Measurements from ENCODE around the gene DISP1.

Gene DISP1, protein sequence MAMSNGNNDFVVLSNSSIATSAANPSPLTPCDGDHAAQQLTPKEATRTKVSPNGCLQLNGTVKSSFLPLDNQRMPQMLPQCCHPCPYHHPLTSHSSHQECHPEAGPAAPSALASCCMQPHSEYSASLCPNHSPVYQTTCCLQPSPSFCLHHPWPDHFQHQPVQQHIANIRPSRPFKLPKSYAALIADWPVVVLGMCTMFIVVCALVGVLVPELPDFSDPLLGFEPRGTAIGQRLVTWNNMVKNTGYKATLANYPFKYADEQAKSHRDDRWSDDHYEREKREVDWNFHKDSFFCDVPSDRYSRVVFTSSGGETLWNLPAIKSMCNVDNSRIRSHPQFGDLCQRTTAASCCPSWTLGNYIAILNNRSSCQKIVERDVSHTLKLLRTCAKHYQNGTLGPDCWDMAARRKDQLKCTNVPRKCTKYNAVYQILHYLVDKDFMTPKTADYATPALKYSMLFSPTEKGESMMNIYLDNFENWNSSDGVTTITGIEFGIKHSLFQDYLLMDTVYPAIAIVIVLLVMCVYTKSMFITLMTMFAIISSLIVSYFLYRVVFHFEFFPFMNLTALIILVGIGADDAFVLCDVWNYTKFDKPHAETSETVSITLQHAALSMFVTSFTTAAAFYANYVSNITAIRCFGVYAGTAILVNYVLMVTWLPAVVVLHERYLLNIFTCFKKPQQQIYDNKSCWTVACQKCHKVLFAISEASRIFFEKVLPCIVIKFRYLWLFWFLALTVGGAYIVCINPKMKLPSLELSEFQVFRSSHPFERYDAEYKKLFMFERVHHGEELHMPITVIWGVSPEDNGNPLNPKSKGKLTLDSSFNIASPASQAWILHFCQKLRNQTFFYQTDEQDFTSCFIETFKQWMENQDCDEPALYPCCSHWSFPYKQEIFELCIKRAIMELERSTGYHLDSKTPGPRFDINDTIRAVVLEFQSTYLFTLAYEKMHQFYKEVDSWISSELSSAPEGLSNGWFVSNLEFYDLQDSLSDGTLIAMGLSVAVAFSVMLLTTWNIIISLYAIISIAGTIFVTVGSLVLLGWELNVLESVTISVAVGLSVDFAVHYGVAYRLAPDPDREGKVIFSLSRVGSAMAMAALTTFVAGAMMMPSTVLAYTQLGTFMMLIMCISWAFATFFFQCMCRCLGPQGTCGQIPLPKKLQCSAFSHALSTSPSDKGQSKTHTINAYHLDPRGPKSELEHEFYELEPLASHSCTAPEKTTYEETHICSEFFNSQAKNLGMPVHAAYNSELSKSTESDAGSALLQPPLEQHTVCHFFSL (N-terminal part only)

DNA sequence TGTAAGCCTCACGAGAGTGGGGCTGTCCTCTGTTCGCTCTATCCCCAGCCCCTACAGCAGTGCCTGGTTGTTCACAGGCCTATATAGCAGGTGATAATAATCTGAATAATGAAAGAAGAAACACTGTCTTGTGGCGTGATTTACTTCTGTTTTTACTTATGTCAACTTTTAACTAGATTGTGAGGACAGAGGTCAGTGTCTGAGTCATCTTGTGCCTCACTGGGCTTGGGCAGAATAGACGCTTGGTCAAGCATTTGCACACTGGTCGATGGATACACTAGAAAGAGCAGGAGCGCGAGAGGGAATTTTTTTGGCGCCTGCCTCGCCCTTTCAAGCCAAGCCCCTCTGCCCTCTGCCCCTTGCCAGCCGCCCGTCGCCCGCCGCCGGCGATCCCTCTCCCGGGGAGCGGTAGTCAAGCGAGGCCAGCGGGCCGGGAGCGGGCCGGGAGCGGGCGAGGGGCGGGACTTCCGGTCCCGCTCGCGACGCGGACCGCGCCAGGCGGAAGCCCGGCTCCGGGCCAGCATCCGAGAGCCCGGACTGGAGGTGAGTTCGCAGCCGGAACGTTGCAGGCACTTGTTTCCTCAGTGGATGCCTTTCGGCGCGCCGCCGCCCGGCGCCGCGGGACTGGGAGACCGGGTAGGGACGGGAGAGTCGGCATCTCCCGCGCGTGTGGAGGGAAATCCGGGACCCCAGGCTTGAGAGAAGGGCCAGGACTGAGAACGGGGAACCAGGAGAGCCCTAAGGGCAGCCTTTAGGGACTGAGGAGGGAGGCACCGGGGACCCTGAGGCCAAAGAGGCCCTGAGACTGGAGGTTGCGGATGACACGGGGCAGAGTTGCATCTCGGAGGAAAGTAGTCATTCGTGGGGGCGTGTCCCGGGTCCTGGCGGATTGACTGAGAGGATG lies at the start of gene DISP1:
TSS of gene DISP1 (plus strand) at position 504 of the 904 bp plus-strand sequence. CDS start 127,785 bp downstream, outside the sequence.
- DNase-seq: peak; percentile 82

DNA sequence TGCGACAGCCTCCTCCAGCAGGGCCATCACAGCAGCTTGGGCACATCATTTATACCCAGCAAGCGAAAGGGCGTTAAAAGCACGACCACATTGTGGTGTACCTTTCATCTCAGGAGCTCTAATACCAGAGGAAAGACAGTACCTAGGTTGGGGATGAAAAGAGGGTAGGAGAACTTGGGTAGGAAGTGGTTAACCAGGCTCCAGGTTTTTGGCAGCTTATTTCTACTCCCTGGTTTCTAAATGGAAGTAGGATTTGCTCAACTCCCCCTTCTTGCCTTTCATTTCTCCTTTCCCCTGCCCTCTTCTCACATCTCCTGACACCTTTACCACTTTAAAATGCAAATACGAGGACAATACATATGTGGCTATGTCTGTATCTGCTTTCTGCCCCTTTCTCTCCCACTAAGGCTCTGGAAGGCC lies 47.7 kb upstream of the DISP1 start:
- no peak for DNase-seq

GRCh38 chr1:222768592-222768991 lies 46.2 kb upstream of the DISP1 start:
- no peak for DNase-seq

GRCh38 chr1:222769181-222769580 lies 45.7 kb upstream of the DISP1 start:
- no peak for DNase-seq

DNA sequence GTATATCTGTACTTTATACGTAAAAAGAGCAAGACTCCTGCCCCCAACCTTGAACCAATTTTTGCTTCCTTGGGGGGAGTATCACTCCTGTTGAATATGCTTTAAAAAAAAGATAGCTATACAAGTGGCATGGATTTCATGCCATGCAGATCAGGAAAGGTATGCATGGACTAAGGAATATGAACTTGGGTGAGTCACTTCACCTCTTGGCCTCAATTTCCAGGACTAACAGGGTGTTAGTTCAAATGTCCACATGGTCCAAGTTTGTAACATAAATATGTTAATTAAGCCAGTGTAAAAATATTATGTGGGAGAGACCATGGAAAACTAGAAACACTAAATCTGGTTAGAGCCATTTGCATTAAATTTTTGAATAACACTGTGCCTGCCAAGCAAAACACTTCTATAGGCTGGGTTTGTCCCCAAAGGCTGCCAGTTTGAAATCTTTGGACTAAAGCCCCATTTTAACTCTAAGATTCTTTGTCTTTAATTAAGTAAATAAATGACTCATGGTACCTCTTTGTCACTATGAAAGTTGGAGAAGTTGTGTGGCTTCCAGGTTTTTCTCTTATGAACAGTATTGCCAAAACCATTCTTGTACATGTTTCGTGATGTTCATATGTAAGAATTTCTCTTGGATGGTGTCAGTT lies 44.7 kb upstream of the DISP1 start:
- DNase-seq: no peak

GRCh38 chr1:222772996-222773379 lies 41.9 kb upstream of the DISP1 start:
- DNase-seq: peak; percentile 6

DNA sequence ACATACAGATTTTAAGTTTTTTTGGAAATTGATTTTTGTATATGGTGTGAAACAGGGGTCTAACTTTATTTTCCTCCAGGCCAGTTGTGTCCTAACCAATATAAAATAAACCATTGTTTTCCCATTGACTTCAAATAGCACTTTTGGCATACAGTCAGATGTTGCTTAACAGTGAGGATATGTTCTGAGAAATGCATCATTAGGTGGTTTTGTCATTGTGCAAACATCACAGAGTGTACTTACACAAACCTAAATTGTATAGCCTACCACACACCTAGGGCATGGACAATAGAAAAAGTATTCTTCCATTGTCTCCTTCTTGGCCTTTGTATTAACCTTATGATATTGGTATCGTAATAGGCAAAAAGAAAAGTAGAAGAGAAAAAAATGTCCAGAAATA lies 37.4 kb upstream of the DISP1 start:
- DNase-seq: no peak

DNA sequence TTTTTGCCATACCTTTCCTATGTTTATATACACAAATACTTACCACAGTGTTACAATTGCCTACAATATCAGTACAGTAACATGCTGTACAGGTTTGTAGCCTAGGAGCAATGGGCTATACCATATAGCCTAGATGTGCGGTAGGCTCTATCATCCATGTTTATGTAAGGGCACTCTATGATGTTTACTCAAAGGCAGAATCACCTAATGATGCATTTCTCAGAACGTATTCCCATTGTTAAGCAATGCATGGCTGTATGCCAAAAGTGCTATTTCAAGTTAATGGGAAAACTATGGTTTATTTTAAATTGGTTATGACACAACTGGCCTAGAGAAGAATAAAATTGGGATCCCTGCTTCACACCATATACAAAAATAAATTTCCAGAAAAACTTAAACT lies 36.9 kb upstream of the DISP1 start:
- no peak for DNase-seq

DNA sequence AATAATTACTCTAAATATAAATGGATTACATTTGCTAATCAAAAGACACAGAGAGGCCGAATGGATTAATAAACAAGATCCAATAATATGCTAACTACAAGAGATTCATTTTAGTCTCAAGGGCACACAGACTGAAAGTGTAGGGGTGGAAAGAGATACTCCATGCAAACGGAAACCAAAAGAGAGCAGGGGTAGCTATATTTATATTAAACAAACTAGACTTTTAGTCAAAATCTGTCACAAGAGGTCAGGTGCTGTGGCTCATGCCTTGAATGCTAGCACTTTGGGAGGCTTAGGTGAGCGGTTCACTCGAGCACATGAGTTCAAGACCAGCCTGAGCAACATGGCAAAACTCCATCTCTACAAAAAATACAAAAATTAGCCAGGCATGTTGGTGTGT lies 33.6 kb upstream of the DISP1 start:
- DNase-seq: no peak

DNA sequence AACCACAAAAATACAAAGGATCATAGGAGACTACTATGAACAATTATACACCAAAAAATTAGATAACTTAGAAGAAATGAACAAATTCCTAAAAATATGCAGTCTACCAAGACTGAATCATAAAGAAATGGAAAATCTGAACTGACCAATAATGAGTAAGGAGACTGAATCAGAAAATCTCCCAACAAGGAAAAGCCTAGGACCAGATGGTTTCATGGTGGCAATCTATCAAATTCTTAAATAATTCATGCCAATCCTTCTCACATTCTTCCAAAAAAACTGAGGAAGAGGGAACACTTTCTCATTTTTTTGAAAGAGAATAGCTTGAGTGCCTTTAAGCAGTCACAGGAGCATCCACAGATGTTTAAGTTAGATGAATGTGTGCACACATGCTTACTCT lies 31.8 kb upstream of the DISP1 start:
- DNase-seq: no peak

GRCh38 chr1:222784371-222784770 lies 30.5 kb upstream of the DISP1 start:
- DNase-seq: no peak

- DNase-seq: no peak
These were observed 29.9 kb upstream of the DISP1 start for GRCh38 chr1:222784916-222785315.

DNA sequence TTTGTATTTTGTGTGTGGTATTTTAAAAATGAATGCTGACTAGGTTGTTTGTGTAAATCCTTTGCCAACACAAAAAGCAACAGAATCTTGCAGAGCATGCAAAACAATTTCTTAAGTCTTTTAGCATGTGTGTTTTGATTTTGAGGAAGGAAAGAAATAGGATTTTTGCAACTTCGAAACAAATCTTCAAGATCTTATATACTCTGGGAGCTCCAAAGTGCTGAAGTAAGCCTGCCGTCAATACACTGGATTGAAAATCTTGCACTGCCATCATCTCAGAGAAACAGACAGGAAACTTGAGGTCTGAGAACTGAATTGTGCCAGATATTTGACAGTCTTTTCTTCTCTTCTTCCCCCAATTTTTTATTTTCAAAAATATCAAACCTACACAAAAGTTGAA lies 29.3 kb upstream of the DISP1 start:
- no peak for DNase-seq

DNA sequence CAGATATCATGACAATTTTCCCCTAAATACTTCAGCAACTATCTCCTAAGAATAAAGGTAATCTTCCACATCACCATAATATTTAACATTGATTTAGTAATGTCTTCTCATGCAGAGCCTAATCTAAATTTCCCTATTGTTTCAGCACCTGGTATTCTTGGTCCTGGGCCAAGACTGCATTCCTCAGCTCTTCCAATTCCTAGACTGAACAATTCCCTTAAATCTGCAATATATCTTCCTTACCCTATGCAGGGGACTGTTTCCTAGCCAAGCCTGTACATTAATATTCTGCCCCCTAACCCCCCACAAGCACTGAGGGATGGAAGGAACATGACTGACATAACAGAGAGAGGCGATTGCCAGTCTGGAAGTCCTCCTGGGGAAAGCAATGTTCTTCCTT lies 28.7 kb upstream of the DISP1 start:
- DNase-seq: no peak

- no peak for DNase-seq
These were observed 27.1 kb upstream of the DISP1 start for GRCh38 chr1:222787729-222788128.

DNA sequence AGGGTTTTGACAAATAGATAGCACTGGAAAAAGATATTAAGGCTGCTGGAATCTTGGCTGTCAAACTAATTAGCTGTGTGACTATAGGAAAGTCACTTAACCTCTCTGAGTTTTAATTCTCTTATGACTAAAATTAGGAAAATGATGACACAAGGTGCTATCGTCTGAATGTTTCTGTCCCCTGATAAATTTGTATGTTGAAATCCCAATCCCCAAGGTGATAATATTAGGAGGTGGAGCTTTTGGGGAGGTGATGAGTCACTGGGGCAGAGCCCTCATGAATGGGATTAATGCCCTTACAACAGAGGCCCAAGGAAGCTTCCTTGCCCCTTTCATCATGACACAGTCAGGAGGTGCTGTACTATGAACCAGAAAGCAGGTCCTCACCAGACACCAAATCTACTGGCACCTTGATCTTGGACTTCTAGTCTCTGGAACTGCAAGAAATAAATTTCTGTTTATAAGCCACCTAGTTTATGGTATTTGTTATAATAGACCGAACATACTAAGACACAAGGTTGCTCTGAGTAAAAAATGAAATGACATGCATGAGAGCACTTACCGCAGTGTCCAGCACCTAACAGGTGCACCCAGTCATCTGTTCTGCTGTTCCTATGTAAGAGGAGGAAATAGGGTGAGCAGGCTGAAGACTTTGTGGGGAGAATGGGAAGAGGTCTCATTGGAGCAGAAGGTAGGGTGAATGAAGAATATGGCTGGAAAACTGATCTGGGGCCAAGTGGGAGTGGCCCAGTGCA lies 26.3 kb upstream of the DISP1 start:
- no peak for DNase-seq

GRCh38 chr1:222790115-222790514 lies 24.7 kb upstream of the DISP1 start:
- no peak for DNase-seq

DNA sequence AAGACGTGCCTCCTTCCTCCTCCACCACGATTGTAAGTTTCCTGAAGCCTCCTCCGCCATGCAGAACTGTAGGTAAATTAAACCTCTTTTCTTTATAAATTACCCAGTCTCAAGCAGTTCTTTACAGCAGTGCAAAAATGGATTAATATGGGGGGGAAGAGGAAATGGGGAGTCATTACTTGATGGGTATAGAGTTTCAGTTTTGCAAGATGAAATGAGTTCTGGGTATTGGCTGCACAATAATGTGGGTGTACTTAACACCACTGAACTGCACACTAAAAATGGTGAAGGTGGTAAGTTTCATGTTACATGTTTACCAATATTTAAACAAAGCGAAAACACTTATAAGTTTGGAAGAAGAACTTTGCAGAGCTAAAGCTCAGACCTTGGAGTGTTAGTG lies 24.3 kb upstream of the DISP1 start:
- no peak for DNase-seq

DNA sequence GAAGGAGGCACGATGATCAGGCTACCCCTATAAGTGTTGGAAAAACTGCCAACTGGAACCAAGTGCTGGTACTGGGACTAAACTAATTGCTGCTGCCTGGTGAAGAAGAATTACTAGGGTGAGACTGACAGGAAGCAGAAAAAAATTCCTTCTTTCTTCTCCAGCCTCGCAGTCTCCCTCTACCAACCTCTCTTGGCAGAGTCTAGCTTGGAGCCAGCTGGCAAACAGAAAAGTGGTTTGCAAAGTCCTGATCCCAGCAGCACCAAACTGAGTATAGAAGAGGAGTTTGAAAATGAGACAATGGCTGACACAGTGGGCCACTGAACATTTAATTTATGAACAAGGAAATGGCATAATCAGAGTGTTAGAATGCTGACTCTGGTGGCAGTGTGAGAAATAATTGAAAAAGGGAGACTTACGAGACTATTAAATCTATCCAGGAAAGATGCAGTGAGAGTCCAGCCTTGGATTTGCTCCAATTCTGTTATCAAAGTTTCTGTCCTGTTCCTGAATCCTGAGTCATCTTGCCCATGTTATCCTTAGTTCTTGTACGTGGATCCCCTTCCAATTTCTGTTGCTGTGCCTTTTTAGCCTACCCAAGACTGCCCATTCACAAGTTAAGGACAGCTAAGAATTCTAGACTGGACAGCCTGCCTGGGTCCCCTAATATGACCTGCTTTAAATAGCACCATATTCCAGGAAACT lies 23.7 kb upstream of the DISP1 start:
- no peak for DNase-seq

GRCh38 chr1:222792744-222793143 lies 22.1 kb upstream of the DISP1 start:
- DNase-seq: no peak

All from CD4-positive, alpha-beta T cell treated with Interleukin-6 for 4 hours (primary cell).